GM12878 (cell line): ENCODE measurements around the gene HYAL1. TPM values are rescaled to one million over a fixed set of nuclear protein-coding genes. Genes with fewer than 3 reads are reported as not detected.

Experiments used
- ATAC-seq: fragments of 200-7000 bp; cut with Tn5 transposase; 3 replicates; pipeline ENCODE4 v1.9.1; 2020; ENCODE audit warnings: mild to moderate bottlenecking, moderate library complexity
- BruUV-seq: library from RNA; stranded (reverse); fragments of 400-500 nt; replicated peaks from 2 replicates; lab custom pipeline; 2021; lab: Mats Ljungman, UMichigan
- CTCF ChIA-PET: fragments of 300-600 bp; sonication (Branson Sonifier 250); formaldehyde crosslinking; extraction: SDS; loops from one replicate; lab custom pipeline; 2021; ENCODE audit warnings: inconsistent platforms; lab: Yijun Ruan, JAX
- POLR2A ChIA-PET: fragments of 350-600 bp; formaldehyde crosslinking; extraction: SDS; loops from one replicate; lab custom pipeline; 2021; ENCODE audit warnings: inconsistent platforms; lab: Charles Lee
- RAD21 ChIA-PET: fragments of 300-600 bp; sonication (Branson Sonifier 250); formaldehyde crosslinking; loops from one replicate; lab custom pipeline; 2023; ENCODE audit warnings: antibody characterized with exemption; ENCODE audit not compliant: unreplicated experiment; lab: Charles Lee
- SMC1A ChIA-PET: fragments of 300-600 bp; sonication (Branson Sonifier 250); formaldehyde crosslinking; loops from one replicate; lab custom pipeline; 2023; ENCODE audit not compliant: unreplicated experiment, uncharacterized antibody; lab: Charles Lee
- DNase-seq: peaks from one replicate; pipeline ENCODE4 v3.0.0-alpha.2; 2011; ENCODE audit warnings: low read depth, low spot score
- FAIRE-seq: peaks from 3 replicates; lab custom pipeline; 2011; peaks lifted over from hg19 to GRCh38; lab: Jason Lieb, UNC
- H2AFZ ChIP-seq: 2 replicates; pipeline ENCODE4 v1.6.0; 2011; ENCODE audit warnings: low read depth, low read length, control low read depth; ENCODE audit not compliant: control insufficient read depth
- H3K27ac ChIP-seq: 2 replicates; pipeline ENCODE4 v1.5.1; 2011; ENCODE audit warnings: control low read depth; ENCODE audit not compliant: control insufficient read depth, insufficient read depth
- H3K27me3 ChIP-seq, 2 experiments: replicated peaks in 1 of 2; 2 replicates each; pipeline versions ENCODE4 v1.6.0 to v1.6.1; 2011; ENCODE audit warnings: low read length in 1 of 2; ENCODE audit not compliant: control insufficient read depth in 2 of 2, insufficient read depth in 2 of 2
- H3K36me3 ChIP-seq, 2 experiments: 2 replicates each; pipeline ENCODE4 v1.5.1; 2011; ENCODE audit warnings: low read length in 1 of 2; ENCODE audit not compliant: control insufficient read depth in 2 of 2, insufficient read depth in 2 of 2
- H3K4me1 ChIP-seq: 2 replicates; pipeline ENCODE4 v1.6.1; 2011; ENCODE audit warnings: mild to moderate bottlenecking, low read length, moderate library complexity, mixed read lengths; ENCODE audit not compliant: control insufficient read depth, insufficient read depth
- H3K4me2 ChIP-seq: 2 replicates; pipeline ENCODE4 v1.6.0; 2011; ENCODE audit warnings: control low read depth; ENCODE audit not compliant: control insufficient read depth, insufficient read depth
- H3K4me3 ChIP-seq: fragments of 200-600 bp; sonication (generic); 2 replicates; pipeline ENCODE4 v1.5.1; 2016
- H3K79me2 ChIP-seq: 2 replicates; pipeline ENCODE4 v1.6.0; 2011; ENCODE audit warnings: low read length; ENCODE audit not compliant: control insufficient read depth, insufficient read depth
- H3K9ac ChIP-seq: 2 replicates; pipeline ENCODE4 v1.8.0; 2011; ENCODE audit warnings: low read length, control low read depth, mixed read lengths; ENCODE audit not compliant: control insufficient read depth, insufficient read depth
- H3K9me3 ChIP-seq: replicated peaks from 3 replicates; pipeline ENCODE4 v1.5.1; 2011; ENCODE audit warnings: mild to moderate bottlenecking, low read length; ENCODE audit not compliant: control insufficient read depth, insufficient read depth
- H4K20me1 ChIP-seq: 2 replicates; pipeline ENCODE4 v1.6.0; 2011; ENCODE audit not compliant: control insufficient read depth, insufficient read depth
- BCL3 ChIP-seq: IDR thresholded peaks from 2 replicates; pipeline ENCODE4 v1.6.1; 2011; ENCODE audit warnings: borderline replicate concordance, low read depth, mild to moderate bottlenecking, moderate library complexity, low read length; ENCODE audit not compliant: insufficient read depth, poor library complexity, severe bottlenecking
- BRCA1 ChIP-seq: IDR thresholded peaks from 2 replicates; pipeline ENCODE4 v1.6.1; 2011; ENCODE audit warnings: low read depth, low read length, improper control_type of control experiment
- EGR1 ChIP-seq, 2 experiments: IDR thresholded peaks; 1 replicate in 1 of 2; 2 replicates in 1 of 2; pipeline ENCODE4 v1.6.1; 2011 to 2012; ENCODE audit warnings: low read depth in 2 of 2, low read length in 2 of 2, borderline replicate concordance in 1 of 2, mild to moderate bottlenecking in 1 of 2, moderate library complexity in 1 of 2
- ESRRA ChIP-seq: IDR thresholded peaks from 2 replicates; pipeline ENCODE4 v1.6.1; 2012; ENCODE audit warnings: mild to moderate bottlenecking, low read length, improper control_type of control experiment
- POLR2AphosphoS2 ChIP-seq: IDR thresholded peaks from 2 replicates; pipeline ENCODE4 v1.6.1; 2011; ENCODE audit warnings: low read depth, mild to moderate bottlenecking, low read length, improper control_type of control experiment, moderate library complexity
- SPI1 ChIP-seq: IDR thresholded peaks from 2 replicates; pipeline ENCODE4 v1.6.1; 2011; ENCODE audit warnings: low read depth, mild to moderate bottlenecking, low read length, moderate library complexity, borderline replicate concordance; ENCODE audit not compliant: insufficient read depth
- STAT1 ChIP-seq: fragments of 450-650 bp; conservative IDR thresholded peaks from 2 replicates; pipeline ENCODE4 v1.6.1; 2014; ENCODE audit warnings: antibody characterized with exemption, mild to moderate bottlenecking
- SUPT20H ChIP-seq: IDR thresholded peaks from 2 replicates; pipeline ENCODE4 v1.6.1; 2011; ENCODE audit warnings: low read depth, mild to moderate bottlenecking, low read length, moderate library complexity, borderline replicate concordance; ENCODE audit not compliant: control insufficient read depth
- TAF1 ChIP-seq: IDR thresholded peaks from 2 replicates; pipeline ENCODE4 v1.6.1; 2011; ENCODE audit warnings: mild to moderate bottlenecking, low read depth, low read length, borderline replicate concordance
- ZBTB4 ChIP-seq: fragments of 450-650 bp; formaldehyde crosslinking; IDR thresholded peaks from 2 replicates; pipeline ENCODE4 v1.4.0; 2022; ENCODE audit warnings: mild to moderate bottlenecking, moderate library complexity
- WGBS: methylation state at CpG from one replicate; pipeline ENCODE4 v1.1.6; 2016; ENCODE audit warnings: low lambda C conversion rate; ENCODE audit not compliant: insufficient replicate concordance, insufficient coverage; ENCODE audit errors: missing lambda C conversion rate; 5-methylcytosine and 5-hydroxymethylcytosine counted together
- in situ Hi-C: fragments of 300-500 bp; cut with MboI; formaldehyde crosslinking; loops from 9 replicates; pipeline ENCODE4 v1.14.3; 2018; ENCODE audit warnings: mixed read lengths
- intact Hi-C: fragments of 100-400 bp; cut with micrococcal nuclease; formaldehyde crosslinking; loops from one replicate; pipeline ENCODE4 v1.14.2; 2022; ENCODE audit not compliant: unreplicated experiment
- polyA plus RNA-seq, 11 experiments: library from polyadenylated mRNA; depleted of rRNA in 4 of 11; unstranded in 6 of 11; stranded (reverse) in 5 of 11; fragments of >200 nt; fragmentation: Nextera tagmentation in 4 of 11; fragmentation: Illumina TruSeq in 1 of 11; extraction: Ambion mirVana in 4 of 11; extraction: Trizol in 1 of 11; gene quantifications; 1 replicate in 1 of 11; 2 replicates in 10 of 11; pipeline versions ENCODE4 v1.2.1 to v1.2.3, GENCODE V29; 2011 to 2016; ENCODE audit warnings: inconsistent platforms in 2 of 11, missing spikeins in 2 of 11, low read depth in 1 of 11
- total RNA-seq, 4 experiments: library from RNA; depleted of rRNA in 3 of 4; stranded (reverse); fragments of >200 nt in 3 of 4; fragmentation: Illumina TruSeq in 1 of 4; extraction: Trizol in 1 of 4; gene quantifications; 2 replicates each; pipeline versions ENCODE4 v1.2.1 to v1.2.3, GENCODE V29; 2013 to 2021
- TF ChIP-seq, protein P1 (sequence below): fragments of 450-650 bp; IDR thresholded peaks from 2 replicates; pipeline ENCODE4 v1.6.1; 2014; ENCODE audit warnings: mild to moderate bottlenecking
- TF ChIP-seq, protein P2 (sequence below): fragments of 450-650 bp; IDR thresholded peaks from 2 replicates; pipeline ENCODE4 v1.6.1; 2017; ENCODE audit warnings: low read depth, mild to moderate bottlenecking, moderate library complexity

HYAL1 gene
- total and polyA plus RNA-seq, 10 of the 15 experiments (the other 5 are each of a cell fraction or from before 2014, with no cell fraction given), result 0.04 to 0.55 (median 0.18) TPM; not detected in 2

DNA sequence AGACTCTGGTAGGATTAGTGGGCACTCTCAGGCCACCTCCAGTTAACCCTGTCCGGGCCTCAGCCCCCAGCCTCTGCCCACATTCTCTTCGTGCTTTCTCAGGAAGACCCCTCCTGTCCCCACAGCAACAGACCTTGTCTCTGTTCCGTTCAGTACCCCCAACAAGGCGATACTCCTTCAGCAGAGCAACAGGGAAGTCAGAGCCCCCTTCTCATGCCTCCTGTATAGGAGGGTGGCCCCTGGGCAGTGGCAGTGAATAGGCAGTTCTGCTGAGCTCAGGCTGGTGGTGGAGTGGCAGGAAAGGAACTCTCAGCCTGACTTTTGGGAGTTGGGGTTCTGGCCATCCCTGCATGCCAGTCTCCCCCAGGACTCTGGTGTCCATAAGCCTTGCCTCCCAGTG, 33.9 kb downstream of the HYAL1 start:
- H3K9ac ChIP-seq, result no peak overlapping the region
- no peak for DNase-seq
- TF ChIP-seq, protein P1, sequence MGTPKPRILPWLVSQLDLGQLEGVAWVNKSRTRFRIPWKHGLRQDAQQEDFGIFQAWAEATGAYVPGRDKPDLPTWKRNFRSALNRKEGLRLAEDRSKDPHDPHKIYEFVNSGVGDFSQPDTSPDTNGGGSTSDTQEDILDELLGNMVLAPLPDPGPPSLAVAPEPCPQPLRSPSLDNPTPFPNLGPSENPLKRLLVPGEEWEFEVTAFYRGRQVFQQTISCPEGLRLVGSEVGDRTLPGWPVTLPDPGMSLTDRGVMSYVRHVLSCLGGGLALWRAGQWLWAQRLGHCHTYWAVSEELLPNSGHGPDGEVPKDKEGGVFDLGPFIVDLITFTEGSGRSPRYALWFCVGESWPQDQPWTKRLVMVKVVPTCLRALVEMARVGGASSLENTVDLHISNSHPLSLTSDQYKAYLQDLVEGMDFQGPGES, result no peak
- no peak for TF ChIP-seq POLR2AphosphoS2
- TF ChIP-seq SUPT20H, result no peak
- TF ChIP-seq SPI1, result no peak
- TF ChIP-seq STAT1, result no peak
- TF ChIP-seq, protein P2, sequence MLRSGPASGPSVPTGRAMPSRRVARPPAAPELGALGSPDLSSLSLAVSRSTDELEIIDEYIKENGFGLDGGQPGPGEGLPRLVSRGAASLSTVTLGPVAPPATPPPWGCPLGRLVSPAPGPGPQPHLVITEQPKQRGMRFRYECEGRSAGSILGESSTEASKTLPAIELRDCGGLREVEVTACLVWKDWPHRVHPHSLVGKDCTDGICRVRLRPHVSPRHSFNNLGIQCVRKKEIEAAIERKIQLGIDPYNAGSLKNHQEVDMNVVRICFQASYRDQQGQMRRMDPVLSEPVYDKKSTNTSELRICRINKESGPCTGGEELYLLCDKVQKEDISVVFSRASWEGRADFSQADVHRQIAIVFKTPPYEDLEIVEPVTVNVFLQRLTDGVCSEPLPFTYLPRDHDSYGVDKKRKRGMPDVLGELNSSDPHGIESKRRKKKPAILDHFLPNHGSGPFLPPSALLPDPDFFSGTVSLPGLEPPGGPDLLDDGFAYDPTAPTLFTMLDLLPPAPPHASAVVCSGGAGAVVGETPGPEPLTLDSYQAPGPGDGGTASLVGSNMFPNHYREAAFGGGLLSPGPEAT, result no peak
- TF ChIP-seq ZBTB4 (CRISPR knock-in tag), result no peak
- no peak for TF ChIP-seq TAF1
- no peak for TF ChIP-seq EGR1 (IDR thresholded peaks at IDR 0.05; ENCODE audit: borderline replicate concordance in 1 of 2, low read depth in 2 of 2, low read length in 2 of 2)
- TF ChIP-seq BRCA1, result no peak
- no peak for TF ChIP-seq ESRRA
- no peak for TF ChIP-seq BCL3

More for the DNA sequence above, 33.9 kb downstream of the HYAL1 start:
- intact Hi-C loops (no loop called here), in situ Hi-C loops (no loop called here)
- ChIA-PET CTCF (interaction anchor here (0.7 to 1.9 kb wide), 5 partner anchors 9 to 150 kb away, joined by 3 to 7 read pairs (median 4); no protein-coding TSS in a partner anchor), SMC1A (no interaction called here), RAD21 (no interaction called here), POLR2A (interaction anchor here (0.6 kb wide), 1 partner anchor 67 kb away, joined by 3 read pairs; no protein-coding TSS in a partner anchor)
- WGBS, result 9% methylated on average over 4 of the region's 4 CpGs
- no peaks in the 10 kb centered on the region for H3K79me2 ChIP-seq
- peaks cover 6% of the 10 kb centered on the region for H3K4me1 ChIP-seq
- H3K4me2 ChIP-seq, result no peak overlapping the region
- no TSS peak for BruUV-seq
- peaks cover under 1 to 5% of the 10 kb centered on the region in 2 experiments; a peak in 3 of 4 replicates for H3K27me3 ChIP-seq
- H3K36me3 ChIP-seq, result no peaks in the 10 kb centered on the region
- H3K4me3 ChIP-seq, result no peak overlapping the region
- FAIRE-seq (no peak), ATAC-seq (no peak)
- no peaks in the 10 kb centered on the region for H3K9me3 ChIP-seq
- H4K20me1 ChIP-seq, result no peaks in the 10 kb centered on the region
- H2AFZ ChIP-seq, result no peak overlapping the region
- H3K27ac ChIP-seq, result no peak overlapping the region
